ENCODE data around the gene ODF4.

Gene ODF4

GRCh38 chr17:8383143-8383822 lies 43.6 kb downstream of the ODF4 start, which contains the start of gene RPL26:
Gene RPL26 (minus strand): TSS chr17:8383193. CDS start chr17:8382310, 883 bp downstream.
- peaks cover 64% of the 10 kb centered on the region for H3K79me2 ChIP-seq (ENCODE audit: control insufficient read depth, low read length)
- H3K27me3 ChIP-seq (ENCODE audit: control insufficient read depth, low read length) = no peaks in the 10 kb centered on the region
- no peaks in the 10 kb centered on the region for H3K9me3 ChIP-seq (ENCODE audit: control insufficient read depth, insufficient read depth, low read length)
- H3K4me2 ChIP-seq (ENCODE audit: low read length) = peak within 1 kb of the TSS; percentile 75
- H3K27ac ChIP-seq (ENCODE audit: low read depth, low read length) = peak within 1 kb of the TSS; percentile 65
- H4K20me1 ChIP-seq (ENCODE audit: control insufficient read depth, insufficient read depth, low read depth, low read length) = peaks cover 28% of the 10 kb centered on the region; the same call in 1 of the 2 replicates
- peaks cover 46% of the 10 kb centered on the region for H3K36me3 ChIP-seq (ENCODE audit: control insufficient read depth, low read length)
- H3K4me1 ChIP-seq (ENCODE audit: control insufficient read depth, low read length) = peaks cover 48% of the 10 kb centered on the region
- H3F3A ChIP-seq (ENCODE audit: control insufficient read depth, insufficient read depth) = peaks cover 44% of the 10 kb centered on the region
- H3K4me3 ChIP-seq (ENCODE audit: low read length) = peak within 1 kb of the TSS; percentile 78
- TF ChIP-seq EZH2phosphoT487 (IDR thresholded peaks at IDR 0.05; ENCODE audit: borderline replicate concordance, low read length) (no peak), CTCF (IDR thresholded peaks at IDR 0.05; ENCODE audit: low read depth, low read length, poor library complexity, severe bottlenecking) (peak; percentile 100)
- H3K9me2 ChIP-seq (replicated peaks; ENCODE audit: control insufficient read depth, low read length) = no peaks in the 10 kb centered on the region

- Histone ChIP-seq H3F3A (ENCODE audit: control insufficient read depth, insufficient read depth) (peaks cover 28% of the 10 kb centered on the region), H3K79me2 (ENCODE audit: control insufficient read depth, low read length) (peaks cover 52% of the 10 kb centered on the region), H3K36me3 (ENCODE audit: control insufficient read depth, low read length) (peaks cover 30% of the 10 kb centered on the region), H3K9me3 (ENCODE audit: control insufficient read depth, insufficient read depth, low read length) (no peaks in the 10 kb centered on the region), H4K20me1 (ENCODE audit: control insufficient read depth, insufficient read depth, low read depth, low read length) (peaks cover 22% of the 10 kb centered on the region; the same call in 1 of the 2 replicates), H3K4me1 (ENCODE audit: control insufficient read depth, low read length) (peaks cover 35% of the 10 kb centered on the region), H3K4me2 (ENCODE audit: low read length) (peak overlapping the region; percentile 75), H3K9me2 (replicated peaks; ENCODE audit: control insufficient read depth, low read length) (no peaks in the 10 kb centered on the region), H3K27me3 (ENCODE audit: control insufficient read depth, low read length) (no peaks in the 10 kb centered on the region), H3K27ac (ENCODE audit: low read depth, low read length) (no peak overlapping the region), H3K4me3 (ENCODE audit: low read length) (peak overlapping the region; percentile 78)
- TF ChIP-seq EZH2phosphoT487 (IDR thresholded peaks at IDR 0.05; ENCODE audit: borderline replicate concordance, low read length) (no peak), CTCF (IDR thresholded peaks at IDR 0.05; ENCODE audit: low read depth, low read length, poor library complexity, severe bottlenecking) (no peak)
Observed at GRCh38 chr17:8384801-8385378, 45.2 kb downstream of the ODF4 start.

- Histone ChIP-seq H3K9me3 (ENCODE audit: control insufficient read depth, insufficient read depth, low read length) (no peaks in the 10 kb centered on the region), H3K4me1 (ENCODE audit: control insufficient read depth, low read length) (peaks cover 15% of the 10 kb centered on the region), H4K20me1 (ENCODE audit: control insufficient read depth, insufficient read depth, low read depth, low read length) (peaks cover 7% of the 10 kb centered on the region; the same call in 1 of the 2 replicates), H3K27me3 (ENCODE audit: control insufficient read depth, low read length) (no peaks in the 10 kb centered on the region), H3K27ac (ENCODE audit: low read depth, low read length) (no peak overlapping the region), H3K4me2 (ENCODE audit: low read length) (no peak overlapping the region), H3K79me2 (ENCODE audit: control insufficient read depth, low read length) (peaks cover 32% of the 10 kb centered on the region), H3K4me3 (ENCODE audit: low read length) (no peak overlapping the region), H3K9me2 (replicated peaks; ENCODE audit: control insufficient read depth, low read length) (no peaks in the 10 kb centered on the region), H3F3A (ENCODE audit: control insufficient read depth, insufficient read depth) (peaks cover 8% of the 10 kb centered on the region), H3K36me3 (ENCODE audit: control insufficient read depth, low read length) (peaks cover 10% of the 10 kb centered on the region)
- TF ChIP-seq EZH2phosphoT487 (IDR thresholded peaks at IDR 0.05; ENCODE audit: borderline replicate concordance, low read length) (no peak), CTCF (IDR thresholded peaks at IDR 0.05; ENCODE audit: low read depth, low read length, poor library complexity, severe bottlenecking) (no peak)
Observed at GRCh38 chr17:8386841-8387240, 47.2 kb downstream of the ODF4 start.
